Measurements from ENCODE around the gene CPT1B.

The CPT1B gene

GRCh38 chr22:50605002-50605612 lies 26.9 kb upstream of the CPT1B start:
- DNase-seq (ENCODE audit: low read depth), result no peak
- H3K4me3 ChIP-seq (ENCODE audit: control insufficient read depth, low read depth, low read length), result no peak overlapping the region
- TF ChIP-seq, protein P1, sequence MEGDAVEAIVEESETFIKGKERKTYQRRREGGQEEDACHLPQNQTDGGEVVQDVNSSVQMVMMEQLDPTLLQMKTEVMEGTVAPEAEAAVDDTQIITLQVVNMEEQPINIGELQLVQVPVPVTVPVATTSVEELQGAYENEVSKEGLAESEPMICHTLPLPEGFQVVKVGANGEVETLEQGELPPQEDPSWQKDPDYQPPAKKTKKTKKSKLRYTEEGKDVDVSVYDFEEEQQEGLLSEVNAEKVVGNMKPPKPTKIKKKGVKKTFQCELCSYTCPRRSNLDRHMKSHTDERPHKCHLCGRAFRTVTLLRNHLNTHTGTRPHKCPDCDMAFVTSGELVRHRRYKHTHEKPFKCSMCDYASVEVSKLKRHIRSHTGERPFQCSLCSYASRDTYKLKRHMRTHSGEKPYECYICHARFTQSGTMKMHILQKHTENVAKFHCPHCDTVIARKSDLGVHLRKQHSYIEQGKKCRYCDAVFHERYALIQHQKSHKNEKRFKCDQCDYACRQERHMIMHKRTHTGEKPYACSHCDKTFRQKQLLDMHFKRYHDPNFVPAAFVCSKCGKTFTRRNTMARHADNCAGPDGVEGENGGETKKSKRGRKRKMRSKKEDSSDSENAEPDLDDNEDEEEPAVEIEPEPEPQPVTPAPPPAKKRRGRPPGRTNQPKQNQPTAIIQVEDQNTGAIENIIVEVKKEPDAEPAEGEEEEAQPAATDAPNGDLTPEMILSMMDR (conservative IDR thresholded peaks at IDR 0.05; ENCODE audit: control insufficient read depth, insufficient read depth, low read depth, low read length), result no peak

GRCh38 chr22:50604256-50605001 lies 26.2 kb upstream of the CPT1B start:
- DNase-seq (ENCODE audit: low read depth), result no peak
- H3K4me3 ChIP-seq (ENCODE audit: control insufficient read depth, low read depth, low read length), result no peak overlapping the region
- TF ChIP-seq, protein P1 (conservative IDR thresholded peaks at IDR 0.05; ENCODE audit: control insufficient read depth, insufficient read depth, low read depth, low read length), result no peak

- TF ChIP-seq, protein P1 (conservative IDR thresholded peaks at IDR 0.05; ENCODE audit: control insufficient read depth, insufficient read depth, low read depth, low read length), result no peak
- no peak for DNase-seq (ENCODE audit: low read depth)
- H3K4me3 ChIP-seq (ENCODE audit: control insufficient read depth, low read depth, low read length), result no peak overlapping the region
These were observed 25.5 kb upstream of the CPT1B start for GRCh38 chr22:50603511-50604255.

GRCh38 chr22:50602338-50602700 lies 24.1 kb upstream of the CPT1B start:
- TF ChIP-seq, protein P1 (conservative IDR thresholded peaks at IDR 0.05; ENCODE audit: control insufficient read depth, insufficient read depth, low read depth, low read length), result no peak
- H3K4me3 ChIP-seq (ENCODE audit: control insufficient read depth, low read depth, low read length), result no peak overlapping the region
- no peak for DNase-seq (ENCODE audit: low read depth)

DNA sequence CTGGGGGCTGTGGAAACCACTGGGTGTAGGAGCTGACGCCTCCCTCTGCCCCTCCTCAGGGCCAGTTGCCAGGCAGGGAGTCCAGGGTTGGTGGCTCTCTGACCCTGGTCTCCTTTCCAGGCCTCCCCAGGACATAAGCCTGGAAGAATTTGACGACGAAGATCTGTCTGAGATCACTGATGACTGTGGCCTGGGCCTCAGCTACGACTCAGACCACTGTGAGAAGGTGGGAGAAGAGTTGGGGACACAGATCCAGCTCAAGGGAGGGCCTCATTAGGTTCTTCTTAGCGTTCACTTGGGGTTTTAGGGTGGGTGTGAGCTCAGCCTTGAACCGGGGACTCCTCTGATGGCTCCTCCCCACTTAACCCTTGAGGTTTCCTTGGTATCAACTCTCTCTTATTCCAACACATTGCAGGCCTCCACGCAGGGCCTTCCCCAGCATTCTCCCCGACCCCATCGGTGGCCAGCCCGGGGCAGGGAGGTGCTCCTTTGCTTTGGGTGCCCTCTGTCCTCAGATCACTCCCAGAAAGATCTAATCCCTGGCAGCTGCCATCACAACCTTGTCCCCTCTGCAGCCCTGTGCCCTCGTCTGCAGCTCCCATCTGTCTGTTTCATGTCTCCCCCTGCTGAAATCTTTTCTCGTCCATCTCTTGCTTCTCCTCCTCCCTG lies 23.6 kb upstream of the CPT1B start:
- H3K4me3 ChIP-seq (ENCODE audit: control insufficient read depth, low read depth, low read length), result no peak overlapping the region
- no peak for DNase-seq (ENCODE audit: low read depth)
- TF ChIP-seq, protein P1 (conservative IDR thresholded peaks at IDR 0.05; ENCODE audit: control insufficient read depth, insufficient read depth, low read depth, low read length), result no peak

DNA sequence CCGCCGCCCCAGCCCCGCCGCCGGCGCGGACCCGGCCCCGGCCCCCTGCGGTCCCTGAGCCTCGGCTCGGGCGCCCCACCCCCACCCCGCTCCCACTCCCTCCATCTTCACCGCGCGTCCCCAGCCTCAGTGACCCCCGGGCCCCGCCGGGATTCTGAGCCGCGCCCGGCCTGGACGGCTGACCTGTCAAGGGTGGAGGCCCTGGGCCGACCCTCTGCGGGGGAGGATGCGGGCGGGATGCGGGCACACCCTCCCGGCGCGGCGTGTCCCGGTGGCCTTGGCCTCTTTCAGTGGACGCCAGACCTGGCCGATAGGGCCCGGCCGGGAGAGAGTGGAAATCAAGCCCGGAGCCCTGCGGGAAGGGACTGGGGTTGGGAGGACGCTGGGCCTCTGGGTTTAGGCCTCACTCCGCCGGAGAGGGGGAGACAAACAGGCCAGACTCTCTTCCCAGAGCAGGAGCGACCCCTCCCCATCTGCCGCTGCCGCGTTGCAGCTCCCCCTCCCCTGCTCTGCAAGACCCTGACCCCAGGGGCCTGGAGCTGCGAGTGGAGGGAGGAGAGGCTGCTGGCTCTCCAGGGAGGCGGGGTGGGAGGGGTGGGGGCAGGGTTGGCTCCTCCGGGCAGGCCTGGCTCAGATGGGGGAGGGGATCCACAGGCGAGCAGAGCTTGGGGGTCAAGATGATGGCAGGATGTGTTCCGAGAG lies 22.9 kb upstream of the CPT1B start:
- no peak for DNase-seq (ENCODE audit: low read depth)
- no peak overlapping the region for H3K4me3 ChIP-seq (ENCODE audit: control insufficient read depth, low read depth, low read length)
- TF ChIP-seq, protein P1 (conservative IDR thresholded peaks at IDR 0.05; ENCODE audit: control insufficient read depth, insufficient read depth, low read depth, low read length), result no peak
